Measurements from ENCODE around the gene RASA3. TPM values are rescaled to one million over a fixed set of nuclear protein-coding genes. Genes with fewer than 3 reads are reported as not detected.

The RASA3 gene
- total RNA-seq, 1 experiment from 2014 or later: 10.0 TPM

DNA sequence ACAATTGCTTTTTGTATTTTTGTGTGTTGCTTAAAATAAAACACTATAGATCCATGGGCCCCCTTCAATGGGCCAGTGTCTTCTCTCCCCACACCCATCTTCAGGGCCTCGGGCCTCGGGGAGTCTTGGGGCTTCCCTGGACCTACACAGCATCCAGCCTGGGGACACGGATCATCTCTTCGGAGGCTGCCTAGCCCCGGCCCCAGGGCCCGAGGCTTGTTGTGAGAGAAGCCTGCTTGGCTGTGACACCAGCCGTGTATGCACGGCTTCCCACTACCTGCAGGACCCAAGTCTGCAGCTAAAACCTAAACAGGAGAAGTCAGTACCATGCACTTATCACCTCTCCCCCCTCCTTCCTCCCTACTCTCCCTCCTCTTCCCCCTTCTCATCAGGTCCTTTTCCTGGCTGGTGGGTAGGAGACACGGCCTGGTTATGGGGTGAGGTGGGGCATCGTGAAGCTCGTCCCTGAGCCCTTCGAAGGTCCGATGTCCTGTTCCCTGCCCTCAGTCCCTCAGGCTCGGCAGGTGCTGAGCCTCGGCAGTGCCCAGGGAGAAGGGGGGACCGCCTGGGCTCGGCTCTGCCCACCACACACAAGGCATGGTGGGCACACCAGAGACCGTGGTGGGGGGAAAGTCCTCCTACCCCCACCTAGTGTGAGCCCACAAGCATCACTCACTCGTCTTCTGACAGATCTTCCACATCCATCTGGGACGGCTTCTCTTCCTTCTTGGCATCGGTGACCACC lies 168.0 kb downstream of the RASA3 start:
- Histone ChIP-seq H3K36me3 (ENCODE audit: low read depth) (no peaks in the 10 kb centered on the region), H3K9me3 (ENCODE audit: insufficient read depth, low read depth) (peaks cover 11% of the 10 kb centered on the region; the same call in 1 of the 2 replicates), H4K20me1 (ENCODE audit: insufficient read depth) (no peaks in the 10 kb centered on the region), H3K79me2 (ENCODE audit: low read depth) (no peaks in the 10 kb centered on the region), H3F3A (ENCODE audit: insufficient read depth, low read depth) (no peaks in the 10 kb centered on the region), H3K4me3 (no peak overlapping the region), H2AFZ (no peak overlapping the region), H3K27me3 (ENCODE audit: insufficient read depth, low read depth) (no peaks in the 10 kb centered on the region), H3K4me2 (no peak overlapping the region), H3K4me1 (replicated peaks; ENCODE audit: insufficient read depth) (no peaks in the 10 kb centered on the region), H3K9me2 (ENCODE audit: insufficient read depth) (no peaks in the 10 kb centered on the region), H3K27ac (no peak overlapping the region)
- CTCF ChIA-PET: no interaction called here
- intact Hi-C loops (cut with micrococcal nuclease; ENCODE audit: unreplicated experiment): no loop called here
- no peak for DNase-seq
- POLR2A ChIA-PET (ENCODE audit: unreplicated experiment): no interaction called here
- TF ChIP-seq EZH2 (IDR thresholded peaks at IDR 0.05; ENCODE audit: low read depth): no peak
- no TSS peak for BruUV-seq (replicated peaks)

DNA sequence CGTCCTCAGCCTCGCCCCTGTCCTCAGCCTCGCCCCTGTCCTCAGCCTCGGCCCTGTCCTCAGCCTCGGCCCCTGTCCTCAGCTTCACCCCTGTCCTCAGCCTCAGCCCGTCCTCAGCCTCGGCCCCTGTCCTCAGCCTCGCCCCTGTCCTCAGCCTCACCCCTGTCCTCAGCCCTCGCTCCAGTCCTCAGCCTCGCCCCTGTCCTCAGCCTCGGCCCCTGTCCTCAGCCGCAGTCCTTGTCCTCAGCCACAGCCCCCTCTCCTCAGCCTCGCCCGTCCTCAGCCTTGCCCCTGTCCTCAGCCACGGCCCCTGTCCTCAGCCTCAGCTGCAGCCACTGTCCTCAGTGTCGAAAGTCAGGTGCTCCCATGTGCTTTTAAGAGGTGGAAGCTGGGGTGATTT lies 169.0 kb downstream of the RASA3 start:
- Histone ChIP-seq H3K36me3 (ENCODE audit: low read depth) (no peaks in the 10 kb centered on the region), H3K9me3 (ENCODE audit: insufficient read depth, low read depth) (peaks cover 16% of the 10 kb centered on the region; the same call in 1 of the 2 replicates), H3K4me3 (no peak overlapping the region), H2AFZ (no peak overlapping the region), H3K9me2 (ENCODE audit: insufficient read depth) (no peaks in the 10 kb centered on the region), H3K79me2 (ENCODE audit: low read depth) (no peaks in the 10 kb centered on the region), H3K4me1 (replicated peaks; ENCODE audit: insufficient read depth) (no peaks in the 10 kb centered on the region), H3K4me2 (no peak overlapping the region), H3K27ac (no peak overlapping the region), H4K20me1 (ENCODE audit: insufficient read depth) (no peaks in the 10 kb centered on the region), H3F3A (ENCODE audit: insufficient read depth, low read depth) (0 out of 2 replicates have a peak, but pooled peaks cover 4% of the 10 kb centered on the region), H3K27me3 (ENCODE audit: insufficient read depth, low read depth) (no peaks in the 10 kb centered on the region)
- no peak for DNase-seq
- BruUV-seq (replicated peaks): no TSS peak
- intact Hi-C loops (cut with micrococcal nuclease; ENCODE audit: unreplicated experiment): no loop called here
- TF ChIP-seq, protein P1, sequence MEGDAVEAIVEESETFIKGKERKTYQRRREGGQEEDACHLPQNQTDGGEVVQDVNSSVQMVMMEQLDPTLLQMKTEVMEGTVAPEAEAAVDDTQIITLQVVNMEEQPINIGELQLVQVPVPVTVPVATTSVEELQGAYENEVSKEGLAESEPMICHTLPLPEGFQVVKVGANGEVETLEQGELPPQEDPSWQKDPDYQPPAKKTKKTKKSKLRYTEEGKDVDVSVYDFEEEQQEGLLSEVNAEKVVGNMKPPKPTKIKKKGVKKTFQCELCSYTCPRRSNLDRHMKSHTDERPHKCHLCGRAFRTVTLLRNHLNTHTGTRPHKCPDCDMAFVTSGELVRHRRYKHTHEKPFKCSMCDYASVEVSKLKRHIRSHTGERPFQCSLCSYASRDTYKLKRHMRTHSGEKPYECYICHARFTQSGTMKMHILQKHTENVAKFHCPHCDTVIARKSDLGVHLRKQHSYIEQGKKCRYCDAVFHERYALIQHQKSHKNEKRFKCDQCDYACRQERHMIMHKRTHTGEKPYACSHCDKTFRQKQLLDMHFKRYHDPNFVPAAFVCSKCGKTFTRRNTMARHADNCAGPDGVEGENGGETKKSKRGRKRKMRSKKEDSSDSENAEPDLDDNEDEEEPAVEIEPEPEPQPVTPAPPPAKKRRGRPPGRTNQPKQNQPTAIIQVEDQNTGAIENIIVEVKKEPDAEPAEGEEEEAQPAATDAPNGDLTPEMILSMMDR (conservative IDR thresholded peaks at IDR 0.05): no peak
- no peak for TF ChIP-seq EZH2 (IDR thresholded peaks at IDR 0.05; ENCODE audit: low read depth)
- CTCF ChIA-PET: no interaction called here
- POLR2A ChIA-PET (ENCODE audit: unreplicated experiment): no interaction called here

DNA sequence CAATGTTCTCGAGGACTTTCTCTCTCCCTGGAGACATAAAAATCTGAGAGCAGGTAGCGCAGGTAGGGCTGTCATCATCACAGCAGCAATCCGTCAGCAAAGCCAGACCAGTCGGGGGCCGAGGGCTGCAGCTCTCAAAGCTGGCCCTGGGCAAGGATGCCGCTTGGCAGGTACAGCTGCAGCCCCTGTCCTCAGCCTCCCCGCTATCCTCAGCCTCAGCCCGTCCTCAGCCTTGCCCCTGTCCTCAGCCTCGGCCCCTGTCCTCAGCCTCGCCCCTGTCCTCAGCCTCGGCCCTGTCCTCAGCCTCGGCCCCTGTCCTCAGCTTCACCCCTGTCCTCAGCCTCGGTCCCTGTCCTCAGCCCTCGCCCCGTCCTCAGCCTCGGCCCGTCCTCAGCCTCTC lies 169.4 kb downstream of the RASA3 start:
- no peak for DNase-seq
- ChIA-PET POLR2A (ENCODE audit: unreplicated experiment) (no interaction called here), CTCF (no interaction called here)
- intact Hi-C loops (cut with micrococcal nuclease; ENCODE audit: unreplicated experiment): no loop called here
- no TSS peak for BruUV-seq (replicated peaks)
- no peak overlapping the region for H3K4me3 ChIP-seq
- TF ChIP-seq, protein P1 (conservative IDR thresholded peaks at IDR 0.05): no peak
- no peak for TF ChIP-seq EZH2 (IDR thresholded peaks at IDR 0.05; ENCODE audit: low read depth)
- H3K27me3 ChIP-seq (ENCODE audit: insufficient read depth, low read depth): no peaks in the 10 kb centered on the region
- H3K79me2 ChIP-seq (ENCODE audit: low read depth): no peaks in the 10 kb centered on the region
- H3K4me1 ChIP-seq (replicated peaks; ENCODE audit: insufficient read depth): no peaks in the 10 kb centered on the region
- H3K4me2 ChIP-seq: no peak overlapping the region
- no peaks in the 10 kb centered on the region for H3K9me2 ChIP-seq (ENCODE audit: insufficient read depth)
- H3K27ac ChIP-seq: no peak overlapping the region
- 0 out of 2 replicates have a peak, but pooled peaks cover 4% of the 10 kb centered on the region for H3F3A ChIP-seq (ENCODE audit: insufficient read depth, low read depth)
- no peak overlapping the region for H2AFZ ChIP-seq
- no peaks in the 10 kb centered on the region for H3K36me3 ChIP-seq (ENCODE audit: low read depth)
- no peaks in the 10 kb centered on the region for H4K20me1 ChIP-seq (ENCODE audit: insufficient read depth)
- H3K9me3 ChIP-seq (ENCODE audit: insufficient read depth, low read depth): peaks cover 16% of the 10 kb centered on the region; the same call in 1 of the 2 replicates
